Body of pancreas (tissue), 4 donors: ENCODE results near the gene KCNMB2. TPM values are rescaled to one million over a fixed set of nuclear protein-coding genes. Genes with fewer than 3 reads are reported as not detected.
"Not testable (repeated sequence)": the region's sequence is repeated elsewhere in the genome, so short reads cannot be mapped to it uniquely, and the experiment has no call there.

Source experiments
- ATAC-seq: fragments of 150-250 bp; one replicate; pipeline ENCODE4 v1.9.1; 2016
- DNase-seq, 4 donors: peaks; one replicate each; pipeline ENCODE4 v3.0.0-alpha.2; 2019
- H3K27ac ChIP-seq, 4 donors: fragments of 200-600 bp; sonication (generic); 1 replicate in 3 of 4; 2 replicates in 1 of 4; pipeline versions ENCODE4 v1.5.1 to v1.6.1; 2016 to 2019; ENCODE audit warnings: mild to moderate bottlenecking in 1 of 4, mixed read lengths in 1 of 4, moderate library complexity in 1 of 4
- H3K27me3 ChIP-seq, 2 donors: fragments of 200-600 bp; sonication (generic); one replicate each; pipeline ENCODE4 v1.6.0; 2016; ENCODE audit warnings: mild to moderate bottlenecking in 1 of 2
- H3K36me3 ChIP-seq, 2 donors: fragments of 200-600 bp; sonication (generic); replicated peaks in 1 of 2; 2 replicates each; pipeline ENCODE4 v1.5.1; 2016; ENCODE audit warnings: low read depth in 2 of 2; ENCODE audit not compliant: insufficient read depth in 1 of 2
- H3K4me1 ChIP-seq: fragments of 200-600 bp; sonication (generic); one replicate; pipeline ENCODE4 v1.6.0; 2016
- H3K4me3 ChIP-seq, 2 donors: fragments of 200-600 bp; sonication (generic); 1 replicate in 1 of 2; 2 replicates in 1 of 2; pipeline ENCODE4 v1.5.1; 2016 to 2019
- H3K9me3 ChIP-seq, 3 donors: fragments of 200-600 bp; sonication (generic); 1 replicate in 2 of 3; 2 replicates in 1 of 3; pipeline ENCODE4 v1.5.1; 2016
- POLR2A ChIP-seq, 3 donors: fragments of 450-650 bp; IDR thresholded peaks; one replicate each; pipeline ENCODE4 v1.6.1; 2016; ENCODE audit warnings: antibody characterized with exemption in 3 of 3, mild to moderate bottlenecking in 2 of 3
- WGBS, 2 donors: methylation state at CpG; one replicate each; pipeline ENCODE4 v1.1.5; 2017; 5-methylcytosine and 5-hydroxymethylcytosine counted together
- intact Hi-C: fragments of 100-400 bp; cut with DNase I; formaldehyde crosslinking; loops from one replicate; pipeline ENCODE4 v1.15.1; 2023
- total RNA-seq, 2 donors: library from RNA; depleted of rRNA; stranded (reverse); fragments of >200 nt; gene quantifications; one replicate each; pipeline ENCODE4 v1.1.0, GENCODE V29; 2016
- TF ChIP-seq, protein P1 (sequence below), 7 experiments: fragments of 450-650 bp in 4 of 7; fragments of 200-600 bp in 3 of 7; sonication (generic) in 3 of 7; IDR thresholded peaks; one replicate each; pipeline ENCODE4 v1.5.1; 2016 to 2019; ENCODE audit warnings: antibody characterized with exemption in 7 of 7

The KCNMB2 gene
- total RNA-seq, 2 donors from 2014 or later = 2.3 TPM; not detected in 1

DNA sequence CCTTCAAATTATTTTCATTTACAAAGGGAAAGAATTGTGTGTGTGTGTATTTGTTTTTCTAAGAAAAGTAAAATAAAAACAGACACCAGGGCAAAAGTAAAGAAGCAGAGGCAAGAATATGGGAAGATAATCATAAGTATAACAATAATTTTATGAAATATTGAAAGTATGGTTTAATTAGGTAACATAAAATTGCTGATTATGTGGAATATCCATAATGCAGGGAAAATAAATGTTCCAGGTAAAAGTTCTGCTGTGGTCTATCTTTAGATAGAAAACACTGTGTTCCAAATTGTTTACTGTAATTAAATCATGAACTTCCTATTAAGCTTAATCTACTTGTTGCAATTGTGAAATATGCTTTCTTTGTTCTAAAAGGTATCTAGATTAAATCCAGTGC is 25.7 kb upstream of the KCNMB2 start:
- ATAC-seq (no peak), DNase-seq (no peak)
- no peak overlapping the region for H3K27ac ChIP-seq
- no peaks in the 10 kb centered on the region for H3K27me3 ChIP-seq
- peaks cover 33% of the 10 kb centered on the region for H3K4me1 ChIP-seq
- H3K4me3 ChIP-seq = no peak overlapping the region
- intact Hi-C loops = no loop called here
- TF ChIP-seq, protein P1, sequence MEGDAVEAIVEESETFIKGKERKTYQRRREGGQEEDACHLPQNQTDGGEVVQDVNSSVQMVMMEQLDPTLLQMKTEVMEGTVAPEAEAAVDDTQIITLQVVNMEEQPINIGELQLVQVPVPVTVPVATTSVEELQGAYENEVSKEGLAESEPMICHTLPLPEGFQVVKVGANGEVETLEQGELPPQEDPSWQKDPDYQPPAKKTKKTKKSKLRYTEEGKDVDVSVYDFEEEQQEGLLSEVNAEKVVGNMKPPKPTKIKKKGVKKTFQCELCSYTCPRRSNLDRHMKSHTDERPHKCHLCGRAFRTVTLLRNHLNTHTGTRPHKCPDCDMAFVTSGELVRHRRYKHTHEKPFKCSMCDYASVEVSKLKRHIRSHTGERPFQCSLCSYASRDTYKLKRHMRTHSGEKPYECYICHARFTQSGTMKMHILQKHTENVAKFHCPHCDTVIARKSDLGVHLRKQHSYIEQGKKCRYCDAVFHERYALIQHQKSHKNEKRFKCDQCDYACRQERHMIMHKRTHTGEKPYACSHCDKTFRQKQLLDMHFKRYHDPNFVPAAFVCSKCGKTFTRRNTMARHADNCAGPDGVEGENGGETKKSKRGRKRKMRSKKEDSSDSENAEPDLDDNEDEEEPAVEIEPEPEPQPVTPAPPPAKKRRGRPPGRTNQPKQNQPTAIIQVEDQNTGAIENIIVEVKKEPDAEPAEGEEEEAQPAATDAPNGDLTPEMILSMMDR (IDR thresholded peaks at IDR 0.05) = no peak
- no peak for TF ChIP-seq POLR2A (IDR thresholded peaks at IDR 0.05)
- no peaks in the 10 kb centered on the region for H3K9me3 ChIP-seq
- no peaks in the 10 kb centered on the region for H3K36me3 ChIP-seq

DNA sequence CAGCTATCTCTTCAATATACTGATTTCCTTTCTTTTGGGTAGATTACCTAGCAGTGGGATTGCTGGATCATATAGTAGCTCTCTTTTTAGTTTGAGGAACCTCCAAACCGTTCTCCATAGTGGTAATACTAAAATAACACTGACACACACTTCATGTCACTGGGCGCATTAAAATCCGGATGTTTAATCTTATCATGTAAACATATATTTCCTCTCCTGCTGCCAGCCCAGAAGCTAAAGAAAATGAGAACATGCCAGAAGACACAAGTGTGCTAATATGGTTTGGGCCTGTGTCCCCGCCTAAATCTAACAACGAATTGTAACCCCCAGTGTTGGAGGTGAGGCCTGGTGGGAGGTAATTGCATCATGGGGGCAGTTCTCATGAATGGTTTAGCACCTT is 23.6 kb upstream of the KCNMB2 start:
- Histone ChIP-seq H3K4me3 (no peak overlapping the region), H3K27me3 (no peaks in the 10 kb centered on the region), H3K36me3 (no peaks in the 10 kb centered on the region), H3K4me1 (peaks cover 16% of the 10 kb centered on the region), H3K9me3 (no peaks in the 10 kb centered on the region), H3K27ac (no peak overlapping the region)
- TF ChIP-seq, protein P1 (IDR thresholded peaks at IDR 0.05) = no peak
- WGBS, 2 donors = 63 to 74% methylated on average over 5 of the region's 5 CpGs
- ATAC-seq (no peak), DNase-seq (no peak)
- intact Hi-C loops = no loop called here

DNA sequence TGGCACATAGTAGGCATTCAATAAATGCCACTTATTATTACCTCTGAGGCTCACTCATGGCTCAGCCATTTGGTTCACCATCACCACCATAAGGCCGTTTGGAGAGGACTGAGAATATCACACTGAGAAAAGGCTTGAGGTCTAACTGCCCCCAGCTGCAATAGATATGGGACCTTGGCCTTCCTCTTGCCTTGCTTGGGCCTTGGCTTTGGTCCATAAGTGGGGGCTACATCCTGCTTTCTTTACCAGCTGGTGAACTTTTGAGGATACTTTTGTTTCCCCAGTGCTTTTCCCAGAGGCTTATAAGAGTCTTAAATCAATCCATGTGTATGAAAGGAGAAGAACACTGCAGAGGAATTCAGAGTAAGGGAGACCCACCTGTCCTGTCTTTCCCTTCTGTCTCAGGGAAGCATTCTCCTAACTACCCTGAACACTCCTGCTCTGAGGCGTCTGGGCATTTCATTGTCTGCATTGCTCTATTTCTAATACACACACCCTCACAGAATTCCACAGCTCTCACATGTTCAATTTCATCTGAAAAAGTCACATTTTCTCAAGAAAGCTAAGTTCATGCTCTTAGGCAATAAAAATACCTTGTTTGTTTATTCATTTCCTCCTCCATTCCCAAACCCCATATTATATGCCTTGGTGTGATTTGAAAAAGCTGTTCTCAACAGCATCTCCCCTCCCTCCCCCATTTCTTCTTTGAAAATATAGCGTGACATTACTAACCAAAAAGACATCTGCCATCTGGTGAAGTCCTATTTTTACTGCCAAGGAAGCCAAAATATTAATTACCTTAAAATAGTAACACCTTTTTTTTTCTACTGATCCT is 22.5 kb upstream of the KCNMB2 start:
- no peak overlapping the region for H3K27ac ChIP-seq
- H3K36me3 ChIP-seq = no peaks in the 10 kb centered on the region
- no peak for TF ChIP-seq POLR2A (IDR thresholded peaks at IDR 0.05)
- TF ChIP-seq, protein P1 (IDR thresholded peaks at IDR 0.05) = no peak
- intact Hi-C loops = no loop called here
- H3K4me3 ChIP-seq = no peak overlapping the region
- WGBS, 2 donors = 74 to 77% methylated on average over 3 of the region's 3 CpGs
- no peak for ATAC-seq
- peaks cover 4% of the 10 kb centered on the region for H3K4me1 ChIP-seq
- H3K27me3 ChIP-seq = no peaks in the 10 kb centered on the region
- no peaks in the 10 kb centered on the region for H3K9me3 ChIP-seq
- no peak for DNase-seq

DNA sequence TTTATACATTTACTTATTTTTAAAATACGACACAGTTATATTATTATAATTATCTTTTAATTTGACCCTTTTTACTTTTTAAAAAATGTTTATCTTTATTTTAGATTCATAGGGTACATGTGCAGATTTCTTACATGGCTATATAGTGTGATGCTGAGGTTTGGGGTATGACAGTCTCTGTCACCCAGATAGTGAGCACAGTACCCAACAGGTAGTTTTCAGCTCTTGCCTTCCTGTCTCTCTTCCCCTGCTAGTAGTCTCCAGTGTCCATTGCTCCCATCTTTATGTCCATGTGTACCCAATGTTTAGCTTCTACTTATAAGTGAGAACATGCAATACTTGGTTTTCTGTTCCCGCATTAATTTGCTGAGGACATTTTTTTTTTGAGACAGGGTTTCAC is 21.8 kb upstream of the KCNMB2 start:
- TF ChIP-seq POLR2A (IDR thresholded peaks at IDR 0.05) = no peak
- TF ChIP-seq, protein P1 (IDR thresholded peaks at IDR 0.05) = no peak
- ATAC-seq = no peak
- 93 to 94% methylated on average over 2 of the region's 2 CpGs for WGBS, 2 donors

DNA sequence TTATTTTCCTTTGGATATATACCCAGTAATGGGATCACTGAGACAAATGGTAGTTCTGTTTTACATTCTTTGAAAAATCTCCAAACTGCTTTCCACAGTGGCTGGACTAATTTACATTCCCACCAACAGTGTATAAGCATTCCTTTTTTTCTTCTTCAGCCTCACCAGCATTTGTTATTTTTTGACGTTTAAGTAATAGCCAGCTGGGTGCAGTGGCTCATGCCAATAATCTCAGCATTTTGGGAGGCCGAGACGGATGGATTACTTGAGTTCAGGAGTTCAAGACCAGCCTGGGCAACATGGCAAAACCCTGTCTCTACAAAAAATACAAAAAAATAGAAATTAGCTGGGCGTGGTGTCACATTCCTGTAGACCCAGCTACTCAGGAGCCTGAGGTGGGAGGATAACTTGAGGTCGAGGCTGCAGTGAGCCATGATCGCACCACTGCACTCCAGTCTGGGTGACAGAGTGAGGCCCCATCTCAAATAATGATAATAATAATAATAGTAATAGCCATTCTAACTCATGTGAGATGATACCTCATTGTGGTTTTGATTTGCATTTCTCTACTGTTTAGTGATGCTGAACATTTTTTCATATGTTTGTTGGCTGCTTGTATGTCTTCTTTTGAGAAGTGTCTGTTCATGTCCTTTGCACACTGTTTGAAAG is 21.0 kb upstream of the KCNMB2 start:
- H3K4me3 ChIP-seq, ATAC-seq, H3K9me3 ChIP-seq, H3K27me3 ChIP-seq, intact Hi-C loops, DNase-seq, H3K4me1 ChIP-seq, H3K36me3 ChIP-seq, H3K27ac ChIP-seq: not testable (repeated sequence)
- WGBS, 2 donors = 83 to 84% methylated on average over 6 of the region's 6 CpGs

More for the DNA sequence above, 21.8 kb upstream of the KCNMB2 start:
- Histone ChIP-seq H3K27ac (no peak overlapping the region), H3K4me3 (no peak overlapping the region), H3K27me3 (no peaks in the 10 kb centered on the region), H3K36me3 (no peaks in the 10 kb centered on the region), H3K4me1 (no peaks in the 10 kb centered on the region), H3K9me3 (no peaks in the 10 kb centered on the region)
- intact Hi-C loops = no loop called here
- no peak for DNase-seq
